ENCODE results near the gene RLBP1.

RLBP1 gene

DNA sequence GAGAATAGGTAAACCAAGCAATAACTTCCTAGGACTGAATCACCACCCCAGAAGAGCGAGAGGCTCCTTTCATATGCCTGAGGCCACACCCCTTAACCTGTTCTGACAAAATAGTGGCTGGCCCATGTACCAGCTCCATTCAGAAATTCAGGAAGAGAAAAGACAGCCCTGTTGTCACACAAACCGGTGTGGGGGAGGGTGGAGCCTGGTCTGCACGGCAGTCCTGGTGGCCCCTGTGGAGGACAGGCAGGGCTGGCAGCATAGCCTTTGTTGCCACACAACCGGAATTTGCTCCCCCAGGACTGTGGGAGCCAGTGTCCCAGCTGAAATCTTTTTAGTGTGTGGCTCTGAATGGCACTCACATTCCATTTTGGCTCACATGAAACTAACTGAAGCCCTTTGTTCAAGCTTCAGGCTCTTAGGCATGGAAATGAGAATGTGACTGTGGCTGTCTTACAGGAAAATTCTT, 23.8 kb downstream of the RLBP1 start:
- Mint-ChIP-seq H3K27ac (peak overlapping the region; percentile 1), H3K4me3 (no peak overlapping the region), H3K4me1 (ENCODE audit: low read depth) (peaks cover 5% of the 10 kb centered on the region), H3K36me3 (ENCODE audit: low read depth) (peaks cover 18% of the 10 kb centered on the region), H3K27me3 (ENCODE audit: low read depth) (no peaks in the 10 kb centered on the region), H3K9me3 (no peaks in the 10 kb centered on the region)

- Mint-ChIP-seq H3K27ac (peak overlapping the region; percentile 1), H3K4me3 (no peak overlapping the region), H3K36me3 (ENCODE audit: low read depth) (peaks cover 19% of the 10 kb centered on the region), H3K9me3 (no peaks in the 10 kb centered on the region), H3K27me3 (ENCODE audit: low read depth) (no peaks in the 10 kb centered on the region), H3K4me1 (ENCODE audit: low read depth) (peaks cover 7% of the 10 kb centered on the region)
Measured at GRCh38 chr15:89196994-89197393, 24.4 kb downstream of the RLBP1 start.

DNA sequence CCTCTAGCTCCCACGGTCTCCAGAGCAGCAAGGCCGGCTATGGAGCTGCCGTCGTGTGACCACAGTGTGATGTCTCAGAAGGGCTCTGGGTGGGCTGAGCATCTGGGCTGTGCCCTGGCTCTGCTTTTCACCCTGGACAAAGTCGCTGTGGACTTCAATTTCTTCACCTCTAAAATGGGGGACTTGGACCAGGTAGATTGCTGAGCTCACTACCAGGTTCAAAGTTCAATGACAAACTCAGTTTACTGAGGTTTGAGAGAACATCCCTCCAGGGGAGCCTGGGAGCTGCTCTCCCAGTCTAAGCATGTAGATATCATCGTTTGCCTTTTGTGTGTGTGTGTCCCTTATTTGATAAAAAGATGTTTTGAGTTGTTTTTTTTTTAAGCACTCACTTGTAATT, 25.1 kb downstream of the RLBP1 start:
- H3K36me3 Mint-ChIP-seq (ENCODE audit: low read depth): peaks cover 19% of the 10 kb centered on the region
- H3K9me3 Mint-ChIP-seq: no peaks in the 10 kb centered on the region
- H3K27me3 Mint-ChIP-seq (ENCODE audit: low read depth): no peaks in the 10 kb centered on the region
- peaks cover 7% of the 10 kb centered on the region for H3K4me1 Mint-ChIP-seq (ENCODE audit: low read depth)
- no peak overlapping the region for H3K4me3 Mint-ChIP-seq
- H3K27ac Mint-ChIP-seq: no peak overlapping the region

GRCh38 chr15:89195836-89196235, 25.5 kb downstream of the RLBP1 start:
- Mint-ChIP-seq H3K36me3 (ENCODE audit: low read depth) (peaks cover 21% of the 10 kb centered on the region), H3K27me3 (ENCODE audit: low read depth) (no peaks in the 10 kb centered on the region), H3K27ac (no peak overlapping the region), H3K4me1 (ENCODE audit: low read depth) (peaks cover 7% of the 10 kb centered on the region), H3K9me3 (no peaks in the 10 kb centered on the region), H3K4me3 (no peak overlapping the region)

DNA sequence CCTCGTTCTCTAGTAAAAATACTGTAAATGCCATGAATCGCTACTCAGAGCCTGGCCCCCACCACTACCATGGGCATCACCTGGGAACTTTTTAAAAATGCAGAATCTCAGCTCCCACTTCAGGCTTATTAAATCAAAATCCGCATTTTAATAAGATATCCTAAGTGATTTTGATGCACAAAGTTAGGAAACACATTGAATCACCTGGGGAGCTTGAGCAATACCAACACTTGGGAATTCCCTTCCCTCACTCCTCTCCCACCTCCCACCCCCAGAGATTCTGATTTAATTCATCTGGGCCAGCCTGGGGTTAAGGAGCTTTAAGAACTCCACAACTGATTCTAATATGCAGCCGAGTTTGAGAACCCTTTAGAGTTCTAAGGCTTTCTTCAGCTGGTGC, 26.8 kb downstream of the RLBP1 start:
- Mint-ChIP-seq H3K9me3 (no peaks in the 10 kb centered on the region), H3K4me3 (no peak overlapping the region), H3K27ac (no peak overlapping the region), H3K4me1 (ENCODE audit: low read depth) (peaks cover 7% of the 10 kb centered on the region), H3K36me3 (ENCODE audit: low read depth) (peaks cover 23% of the 10 kb centered on the region), H3K27me3 (ENCODE audit: low read depth) (no peaks in the 10 kb centered on the region)

GRCh38 chr15:89192766-89193165, 28.6 kb downstream of the RLBP1 start:
- Mint-ChIP-seq H3K36me3 (ENCODE audit: low read depth) (peaks cover 27% of the 10 kb centered on the region), H3K4me3 (no peak overlapping the region), H3K4me1 (ENCODE audit: low read depth) (peaks cover 5% of the 10 kb centered on the region), H3K27ac (no peak overlapping the region), H3K27me3 (ENCODE audit: low read depth) (no peaks in the 10 kb centered on the region), H3K9me3 (no peaks in the 10 kb centered on the region)

- H3K4me3 Mint-ChIP-seq: no peak overlapping the region
- peaks cover 24% of the 10 kb centered on the region for H3K36me3 Mint-ChIP-seq (ENCODE audit: low read depth)
- no peaks in the 10 kb centered on the region for H3K27me3 Mint-ChIP-seq (ENCODE audit: low read depth)
- H3K27ac Mint-ChIP-seq: no peak overlapping the region
- H3K9me3 Mint-ChIP-seq: no peaks in the 10 kb centered on the region
- peaks cover 3% of the 10 kb centered on the region for H3K4me1 Mint-ChIP-seq (ENCODE audit: low read depth)
Measured at GRCh38 chr15:89192136-89192535, 29.2 kb downstream of the RLBP1 start.

DNA sequence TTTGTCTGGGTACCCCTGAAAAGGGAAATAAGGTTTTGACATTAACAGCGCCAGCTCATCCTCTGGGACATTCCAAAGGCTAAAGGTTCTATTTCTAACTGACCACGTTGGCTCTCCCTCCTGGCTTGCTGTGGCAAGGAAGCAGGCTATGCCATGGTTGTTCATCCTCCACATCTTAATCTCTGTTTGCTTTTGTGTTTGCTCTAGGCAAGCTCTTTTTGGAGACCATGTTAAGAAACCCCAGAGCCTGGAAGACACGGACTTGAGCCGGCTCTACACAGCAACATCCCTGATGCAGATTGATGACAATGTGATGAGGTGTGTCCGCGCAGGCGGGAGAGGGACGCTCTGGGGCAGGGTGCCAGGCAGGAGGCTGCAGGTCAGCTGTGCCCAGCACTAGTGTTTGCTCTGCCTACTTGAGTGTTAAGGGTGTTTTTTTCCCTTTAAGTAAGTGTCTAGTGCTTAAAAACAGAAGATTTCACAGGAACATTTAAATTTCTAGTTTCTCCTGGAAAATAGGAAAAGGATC, 33.3 kb downstream of the RLBP1 start:
- no peaks in the 10 kb centered on the region for H3K27me3 Mint-ChIP-seq (ENCODE audit: low read depth)
- H3K9me3 Mint-ChIP-seq: no peaks in the 10 kb centered on the region
- H3K27ac Mint-ChIP-seq: no peak overlapping the region
- H3K4me3 Mint-ChIP-seq: no peak overlapping the region
- peaks cover 2% of the 10 kb centered on the region for H3K4me1 Mint-ChIP-seq (ENCODE audit: low read depth)
- peaks cover 14% of the 10 kb centered on the region for H3K36me3 Mint-ChIP-seq (ENCODE audit: low read depth)

DNA sequence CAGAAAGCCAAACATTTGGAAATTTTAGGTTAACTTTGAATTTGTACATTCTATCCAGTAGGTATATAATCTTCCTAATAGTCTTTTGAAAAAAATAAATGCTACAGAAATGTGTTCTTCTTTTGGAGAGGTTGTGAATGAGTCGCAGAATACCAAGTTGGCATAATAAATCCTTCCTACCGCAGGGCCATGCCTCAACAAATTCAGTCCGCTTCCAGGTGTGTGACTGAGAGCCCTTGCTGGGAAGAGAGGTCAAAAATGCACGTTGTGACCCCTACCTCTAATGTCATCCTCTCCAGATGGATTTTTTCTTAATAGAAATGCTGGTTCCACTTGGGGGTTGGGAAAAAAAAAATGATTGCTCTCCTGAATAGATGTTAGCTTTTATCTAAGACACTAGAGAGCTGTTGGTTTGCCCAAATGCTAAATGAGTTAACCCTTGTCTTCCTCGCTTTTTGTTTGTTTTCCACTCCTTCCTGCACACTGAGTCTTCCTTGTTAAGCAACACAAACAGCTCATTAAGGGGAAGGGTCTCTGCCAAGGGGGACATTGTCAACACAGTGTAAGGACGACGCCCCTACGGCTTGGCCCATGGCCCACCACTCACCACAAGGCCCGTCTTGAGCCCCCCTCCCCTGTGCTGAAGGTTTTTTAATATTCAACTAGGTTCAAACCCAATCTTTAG, 33.9 kb downstream of the RLBP1 start:
- no peak overlapping the region for H3K27ac Mint-ChIP-seq
- no peaks in the 10 kb centered on the region for H3K27me3 Mint-ChIP-seq (ENCODE audit: low read depth)
- no peak overlapping the region for H3K4me3 Mint-ChIP-seq
- H3K36me3 Mint-ChIP-seq (ENCODE audit: low read depth): peaks cover 14% of the 10 kb centered on the region
- peaks cover 1% of the 10 kb centered on the region for H3K4me1 Mint-ChIP-seq (ENCODE audit: low read depth)
- no peaks in the 10 kb centered on the region for H3K9me3 Mint-ChIP-seq

- no peak overlapping the region for H3K27ac Mint-ChIP-seq
- no peaks in the 10 kb centered on the region for H3K27me3 Mint-ChIP-seq (ENCODE audit: low read depth)
- H3K4me1 Mint-ChIP-seq (ENCODE audit: low read depth): no peaks in the 10 kb centered on the region
- no peak overlapping the region for H3K4me3 Mint-ChIP-seq
- peaks cover 11% of the 10 kb centered on the region for H3K36me3 Mint-ChIP-seq (ENCODE audit: low read depth)
- no peaks in the 10 kb centered on the region for H3K9me3 Mint-ChIP-seq
Measured at GRCh38 chr15:89186803-89187202, 34.6 kb downstream of the RLBP1 start.

DNA sequence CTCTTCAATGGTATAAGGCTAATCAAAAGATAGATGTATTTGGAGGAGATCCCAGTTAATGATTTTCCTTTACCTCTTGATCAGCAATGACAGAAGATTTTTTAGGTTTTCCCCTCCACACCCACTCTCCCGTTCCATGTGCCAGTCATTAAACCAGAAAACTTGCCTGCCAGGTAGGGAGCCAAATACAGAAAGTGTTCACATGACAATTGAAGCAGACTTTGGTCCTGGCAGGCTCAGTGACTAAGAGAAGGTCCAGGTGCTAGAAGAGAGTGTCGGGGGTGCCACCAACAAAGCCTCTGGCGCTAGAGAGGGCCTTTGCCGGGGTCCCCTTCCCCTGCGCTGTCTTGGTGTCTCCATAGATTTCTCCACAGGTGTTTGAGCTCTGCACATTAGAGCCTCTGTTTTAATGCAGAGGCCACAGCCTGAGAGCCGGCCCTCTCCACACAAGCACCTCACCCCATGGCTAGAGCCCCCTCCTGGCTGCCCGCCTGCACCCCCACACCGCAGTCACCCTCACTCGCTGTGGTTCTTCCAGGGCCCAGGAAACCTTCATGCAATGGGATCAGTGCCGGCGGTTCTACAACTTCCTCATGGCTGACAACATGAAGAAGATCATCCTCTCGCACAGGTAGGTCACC, 36.4 kb downstream of the RLBP1 start:
- H3K27ac Mint-ChIP-seq: no peak overlapping the region
- no peaks in the 10 kb centered on the region for H3K27me3 Mint-ChIP-seq (ENCODE audit: low read depth)
- H3K4me1 Mint-ChIP-seq (ENCODE audit: low read depth): peaks cover under 1% of the 10 kb centered on the region
- no peaks in the 10 kb centered on the region for H3K9me3 Mint-ChIP-seq
- H3K36me3 Mint-ChIP-seq (ENCODE audit: low read depth): peaks cover 7% of the 10 kb centered on the region
- no peak overlapping the region for H3K4me3 Mint-ChIP-seq

DNA sequence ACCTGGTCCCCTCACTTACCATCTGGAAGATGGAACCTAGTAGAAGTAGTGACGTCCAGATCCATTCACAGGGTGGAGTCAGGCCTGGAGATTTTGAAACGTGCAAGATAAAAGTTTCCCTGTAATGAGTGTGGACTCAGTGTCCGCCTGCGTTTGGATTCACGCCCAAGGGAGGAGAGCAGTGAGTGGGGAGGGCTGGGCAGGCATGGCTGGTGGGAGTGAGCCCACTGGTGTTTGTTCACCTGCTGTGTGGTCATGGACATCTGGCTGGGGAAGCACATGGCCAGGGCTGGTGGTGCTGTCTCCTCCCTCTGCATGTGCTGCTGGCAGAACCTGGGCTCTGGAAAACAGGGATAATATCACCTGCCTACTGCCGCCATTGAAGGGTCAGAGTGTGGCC, 37.0 kb downstream of the RLBP1 start:
- H3K27me3 Mint-ChIP-seq (ENCODE audit: low read depth): no peaks in the 10 kb centered on the region
- no peaks in the 10 kb centered on the region for H3K9me3 Mint-ChIP-seq
- peaks cover 6% of the 10 kb centered on the region for H3K36me3 Mint-ChIP-seq (ENCODE audit: low read depth)
- H3K4me3 Mint-ChIP-seq: no peak overlapping the region
- H3K27ac Mint-ChIP-seq: no peak overlapping the region
- peaks cover 5% of the 10 kb centered on the region for H3K4me1 Mint-ChIP-seq (ENCODE audit: low read depth)

DNA sequence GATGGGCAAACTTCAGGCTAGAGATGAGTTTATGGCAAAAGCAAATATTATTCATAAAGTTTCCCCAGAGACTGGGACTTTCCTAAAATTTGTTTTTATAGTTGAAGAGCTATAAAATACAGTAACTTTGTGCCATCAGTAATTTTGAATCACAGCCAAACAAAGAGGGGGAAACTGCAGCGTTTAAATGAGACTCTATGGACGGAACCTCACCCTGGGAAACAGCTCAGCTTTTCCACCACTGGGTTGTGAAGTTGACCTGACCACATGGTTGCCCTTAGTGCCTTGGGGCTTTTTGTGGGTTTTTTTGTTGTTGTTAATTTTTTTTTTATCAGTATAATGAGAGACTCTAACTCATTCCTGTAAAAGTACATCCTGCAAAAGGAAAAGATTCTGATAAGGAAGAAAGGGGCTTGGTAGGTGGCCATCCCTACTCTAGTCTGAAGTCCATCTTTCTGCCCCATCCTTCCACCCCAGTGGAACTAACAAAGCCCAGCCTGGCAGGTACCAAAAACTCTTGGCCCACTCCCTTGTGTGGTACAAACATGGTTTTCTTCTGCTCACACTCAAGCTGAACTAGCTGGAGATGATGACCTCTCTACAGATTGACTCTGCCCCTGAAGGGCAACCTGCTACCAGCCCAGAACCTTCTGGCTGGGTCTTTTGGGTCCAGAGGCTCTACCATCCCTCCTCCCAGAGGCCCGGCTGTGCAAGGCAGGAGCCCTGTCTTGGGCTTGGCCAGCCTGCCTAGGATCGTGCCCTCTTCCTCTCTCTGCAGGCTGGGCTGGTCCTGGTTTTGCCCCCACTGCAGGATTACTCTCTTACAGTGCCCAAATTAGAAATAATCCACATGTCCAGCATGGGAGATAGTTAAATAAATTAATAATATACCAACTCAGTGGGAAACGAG, 41.2 kb downstream of the RLBP1 start:
- Mint-ChIP-seq H3K9me3 (no peaks in the 10 kb centered on the region), H3K27me3 (ENCODE audit: low read depth) (no peaks in the 10 kb centered on the region), H3K36me3 (ENCODE audit: low read depth) (peaks cover 13% of the 10 kb centered on the region), H3K4me3 (no peak overlapping the region), H3K27ac (peak overlapping the region; percentile 77), H3K4me1 (ENCODE audit: low read depth) (peaks cover 13% of the 10 kb centered on the region)

GRCh38 chr15:89178307-89178977, 42.9 kb downstream of the RLBP1 start:
- Mint-ChIP-seq H3K4me3 (no peak overlapping the region), H3K27ac (no peak overlapping the region), H3K27me3 (ENCODE audit: low read depth) (no peaks in the 10 kb centered on the region), H3K36me3 (ENCODE audit: low read depth) (peaks cover 13% of the 10 kb centered on the region), H3K9me3 (no peaks in the 10 kb centered on the region), H3K4me1 (ENCODE audit: low read depth) (peaks cover 13% of the 10 kb centered on the region)
